ENCODE measurements around the gene GOLPH3.
"Not testable (repeated sequence)": the region's sequence is repeated elsewhere in the genome, so short reads cannot be mapped to it uniquely, and the experiment has no call there.

The GOLPH3 gene

DNA sequence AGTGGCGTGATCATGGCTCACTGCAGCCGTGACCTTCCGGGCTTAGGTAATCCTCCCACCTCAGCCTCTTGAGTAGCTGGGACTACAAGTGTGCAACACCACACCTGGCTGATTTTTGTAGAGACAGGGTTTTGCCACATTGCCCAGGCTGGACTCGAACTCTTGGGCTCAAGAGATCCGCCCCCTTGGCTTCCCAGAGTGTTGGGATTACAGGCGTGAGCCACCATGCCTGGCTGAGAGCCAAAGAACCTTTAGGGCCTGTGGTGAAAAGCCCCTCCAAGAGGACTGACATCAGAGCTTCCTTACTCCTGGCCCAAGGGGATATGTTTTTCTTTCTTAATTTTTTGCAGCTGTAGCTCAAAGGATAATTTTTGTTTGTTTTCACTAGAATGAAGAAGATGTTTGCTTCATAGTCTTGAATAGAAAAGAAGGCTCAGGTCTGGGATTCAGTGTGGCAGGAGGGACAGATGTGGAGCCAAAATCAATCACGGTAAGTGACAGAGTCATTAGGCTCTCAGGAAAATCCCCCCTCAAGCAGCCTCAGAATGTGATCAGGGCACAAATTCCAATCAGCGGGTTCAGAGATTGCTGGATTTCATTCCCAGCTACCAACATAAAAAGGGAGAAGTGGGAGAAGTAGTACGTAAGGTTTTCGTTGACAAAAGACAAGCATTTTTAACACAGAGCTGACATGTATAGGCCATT, 77.1 kb downstream of the GOLPH3 start:
- DNase-seq: no peak

DNA sequence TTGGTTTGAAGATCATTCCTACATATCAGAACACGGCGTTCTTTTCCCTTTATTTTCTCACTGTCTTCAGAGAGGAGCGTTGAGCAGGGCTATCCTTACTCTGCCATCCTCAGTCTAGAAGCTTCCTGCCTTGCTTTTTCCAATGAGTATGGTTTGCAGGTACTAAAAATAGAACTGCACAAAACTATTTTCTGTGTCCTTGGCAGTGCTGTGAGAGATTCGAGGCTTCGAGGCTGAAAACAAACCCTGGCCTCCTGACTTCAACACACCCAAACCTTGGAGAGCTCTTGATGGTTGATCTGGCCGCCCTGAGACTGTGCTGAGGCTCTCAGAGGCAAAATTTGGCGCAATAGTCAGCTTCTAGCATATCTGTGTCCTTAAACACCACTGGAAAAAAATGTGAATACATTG, 78.9 kb downstream of the GOLPH3 start:
- no peak for DNase-seq

DNA sequence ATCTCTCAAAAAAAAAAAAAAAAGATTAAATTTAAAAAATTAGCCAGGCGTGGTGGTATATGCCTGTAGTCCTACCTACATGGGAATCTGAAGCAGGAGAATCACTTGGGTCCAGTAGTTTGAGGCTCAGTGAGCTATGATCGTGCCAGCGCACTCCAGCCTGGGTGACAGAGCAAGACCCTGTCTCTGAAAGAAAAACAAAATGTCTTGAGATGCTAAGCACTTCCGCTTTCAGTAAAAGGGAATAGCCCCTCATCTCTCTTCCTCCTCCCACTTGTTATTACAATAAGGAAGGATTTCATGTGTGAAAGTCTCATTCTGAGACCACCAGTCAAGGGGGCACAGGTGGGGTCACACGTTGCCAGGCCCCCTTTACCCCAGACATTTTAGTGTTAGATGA, 79.4 kb downstream of the GOLPH3 start:
- DNase-seq: no peak

DNA sequence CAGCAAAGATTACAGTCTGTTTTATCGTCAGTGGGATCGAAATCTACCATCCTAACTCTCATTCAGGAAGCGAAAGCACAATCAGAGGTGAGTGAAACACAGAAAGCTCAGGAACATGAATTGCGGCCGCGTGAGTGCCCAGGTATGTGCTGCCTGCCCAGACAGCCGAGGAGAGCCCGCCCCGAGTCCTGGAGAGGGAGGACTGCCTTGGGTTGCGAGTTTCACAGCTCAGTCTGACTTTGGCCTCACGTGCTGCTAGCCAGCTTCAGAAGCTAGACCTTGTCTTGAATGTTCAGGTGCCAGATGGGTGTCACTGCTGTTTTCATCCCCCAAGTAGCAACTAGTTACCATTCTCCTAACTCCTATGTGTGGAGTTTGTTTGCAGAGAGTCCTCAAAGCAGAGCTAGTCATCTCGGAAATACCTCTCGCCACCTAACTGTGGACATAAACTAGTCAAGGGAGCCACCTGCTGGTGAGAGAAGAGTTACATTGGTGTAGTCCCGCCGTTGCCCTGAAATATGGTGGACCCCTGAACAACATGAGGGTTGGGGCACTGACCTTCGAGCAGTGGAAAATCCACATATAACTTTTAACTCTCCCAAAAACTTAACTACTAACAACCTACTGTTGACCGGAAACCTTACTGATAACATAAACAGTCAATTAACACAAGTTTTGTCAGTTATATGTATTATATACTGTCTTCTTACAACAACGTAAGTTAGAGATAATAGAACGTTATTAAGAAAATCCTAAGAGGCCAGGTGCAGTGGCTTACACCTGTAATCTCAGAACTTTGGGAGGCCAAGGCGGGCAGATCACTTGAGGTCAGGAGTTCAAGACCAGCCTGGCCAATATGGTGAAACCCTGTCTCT, 80.9 kb downstream of the GOLPH3 start:
- DNase-seq: peak; percentile 63

DNA sequence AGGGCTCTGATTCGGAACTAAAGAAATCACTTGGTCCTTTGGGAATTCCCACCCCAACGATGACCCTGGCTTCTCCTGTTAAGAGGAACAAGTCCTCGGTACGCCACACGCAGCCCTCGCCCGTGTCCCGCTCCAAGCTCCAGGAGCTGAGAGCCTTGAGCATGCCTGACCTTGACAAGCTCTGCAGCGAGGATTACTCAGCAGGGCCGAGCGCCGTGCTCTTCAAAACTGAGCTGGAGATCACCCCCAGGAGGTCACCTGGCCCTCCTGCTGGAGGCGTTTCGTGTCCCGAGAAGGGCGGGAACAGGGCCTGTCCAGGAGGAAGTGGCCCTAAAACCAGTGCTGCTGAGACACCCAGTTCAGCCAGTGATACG, 83.4 kb downstream of the GOLPH3 start:
- DNase-seq: no peak

DNA sequence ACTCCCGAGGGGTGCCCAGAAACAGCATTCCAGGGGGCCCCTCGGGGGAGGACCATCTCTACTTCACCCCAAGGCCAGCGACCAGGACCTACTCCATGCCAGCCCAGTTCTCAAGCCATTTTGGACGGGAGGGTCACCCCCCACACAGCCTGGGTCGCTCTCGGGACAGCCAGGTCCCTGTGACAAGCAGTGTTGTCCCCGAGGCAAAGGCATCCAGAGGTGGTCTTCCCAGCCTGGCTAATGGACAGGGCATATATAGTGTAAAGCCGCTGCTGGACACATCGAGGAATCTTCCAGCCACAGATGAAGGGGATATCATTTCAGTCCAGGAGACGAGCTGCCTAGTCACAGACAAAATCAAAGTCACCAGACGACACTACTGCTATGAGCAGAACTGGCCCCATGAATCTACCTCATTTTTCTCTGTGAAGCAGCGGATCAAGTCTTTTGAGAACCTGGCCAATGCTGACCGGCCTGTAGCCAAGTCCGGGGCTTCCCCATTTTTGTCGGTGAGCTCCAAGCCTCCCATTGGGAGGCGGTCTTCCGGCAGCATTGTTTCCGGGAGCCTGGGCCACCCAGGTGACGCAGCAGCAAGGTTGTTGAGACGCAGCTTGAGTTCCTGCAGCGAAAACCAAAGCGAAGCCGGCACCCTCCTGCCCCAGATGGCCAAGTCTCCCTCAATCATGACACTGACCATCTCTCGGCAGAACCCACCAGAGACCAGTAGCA, 83.9 kb downstream of the GOLPH3 start:
- DNase-seq: no peak

DNA sequence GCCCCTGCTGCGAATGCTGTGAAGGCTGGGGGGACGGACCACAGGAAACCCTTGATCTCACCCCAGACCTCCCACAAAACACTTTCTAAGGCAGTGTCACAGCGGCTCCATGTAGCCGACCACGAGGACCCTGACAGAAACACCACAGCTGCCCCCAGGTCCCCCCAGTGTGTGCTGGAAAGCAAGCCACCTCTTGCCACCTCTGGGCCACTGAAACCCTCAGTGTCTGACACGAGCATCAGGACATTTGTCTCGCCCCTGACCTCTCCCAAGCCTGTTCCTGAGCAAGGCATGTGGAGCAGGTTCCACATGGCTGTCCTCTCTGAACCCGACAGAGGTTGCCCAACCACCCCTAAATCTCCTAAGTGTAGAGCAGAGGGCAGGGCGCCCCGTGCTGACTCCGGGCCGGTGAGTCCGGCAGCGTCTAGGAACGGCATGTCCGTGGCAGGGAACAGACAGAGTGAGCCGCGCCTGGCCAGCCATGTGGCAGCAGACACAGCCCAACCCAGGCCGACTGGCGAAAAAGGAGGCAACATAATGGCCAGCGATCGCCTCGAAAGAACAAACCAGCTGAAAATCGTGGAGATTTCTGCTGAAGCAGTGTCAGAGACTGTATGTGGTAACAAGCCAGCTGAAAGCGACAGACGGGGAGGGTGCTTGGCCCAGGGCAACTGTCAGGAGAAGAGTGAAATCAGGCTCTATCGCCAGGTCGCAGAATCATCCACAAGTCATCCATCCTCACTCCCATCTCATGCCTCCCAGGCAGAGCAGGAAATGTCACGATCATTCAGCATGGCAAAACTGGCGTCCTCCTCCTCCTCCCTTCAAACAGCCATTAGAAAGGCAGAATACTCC, 84.7 kb downstream of the GOLPH3 start:
- DNase-seq: no peak

DNA sequence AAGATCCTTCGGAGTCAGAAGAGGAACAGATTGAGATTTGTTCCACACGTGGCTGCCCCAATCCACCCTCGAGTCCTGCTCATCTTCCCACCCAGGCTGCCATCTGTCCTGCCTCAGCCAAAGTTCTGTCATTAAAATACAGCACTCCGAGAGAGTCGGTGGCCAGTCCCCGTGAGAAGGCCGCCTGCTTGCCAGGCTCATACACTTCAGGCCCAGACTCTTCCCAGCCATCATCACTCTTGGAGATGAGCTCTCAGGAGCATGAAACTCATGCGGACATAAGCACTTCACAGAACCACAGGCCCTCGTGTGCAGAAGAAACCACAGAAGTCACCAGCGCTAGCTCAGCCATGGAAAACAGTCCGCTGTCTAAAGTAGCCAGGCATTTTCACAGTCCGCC, 85.9 kb downstream of the GOLPH3 start:
- no peak for DNase-seq

DNA sequence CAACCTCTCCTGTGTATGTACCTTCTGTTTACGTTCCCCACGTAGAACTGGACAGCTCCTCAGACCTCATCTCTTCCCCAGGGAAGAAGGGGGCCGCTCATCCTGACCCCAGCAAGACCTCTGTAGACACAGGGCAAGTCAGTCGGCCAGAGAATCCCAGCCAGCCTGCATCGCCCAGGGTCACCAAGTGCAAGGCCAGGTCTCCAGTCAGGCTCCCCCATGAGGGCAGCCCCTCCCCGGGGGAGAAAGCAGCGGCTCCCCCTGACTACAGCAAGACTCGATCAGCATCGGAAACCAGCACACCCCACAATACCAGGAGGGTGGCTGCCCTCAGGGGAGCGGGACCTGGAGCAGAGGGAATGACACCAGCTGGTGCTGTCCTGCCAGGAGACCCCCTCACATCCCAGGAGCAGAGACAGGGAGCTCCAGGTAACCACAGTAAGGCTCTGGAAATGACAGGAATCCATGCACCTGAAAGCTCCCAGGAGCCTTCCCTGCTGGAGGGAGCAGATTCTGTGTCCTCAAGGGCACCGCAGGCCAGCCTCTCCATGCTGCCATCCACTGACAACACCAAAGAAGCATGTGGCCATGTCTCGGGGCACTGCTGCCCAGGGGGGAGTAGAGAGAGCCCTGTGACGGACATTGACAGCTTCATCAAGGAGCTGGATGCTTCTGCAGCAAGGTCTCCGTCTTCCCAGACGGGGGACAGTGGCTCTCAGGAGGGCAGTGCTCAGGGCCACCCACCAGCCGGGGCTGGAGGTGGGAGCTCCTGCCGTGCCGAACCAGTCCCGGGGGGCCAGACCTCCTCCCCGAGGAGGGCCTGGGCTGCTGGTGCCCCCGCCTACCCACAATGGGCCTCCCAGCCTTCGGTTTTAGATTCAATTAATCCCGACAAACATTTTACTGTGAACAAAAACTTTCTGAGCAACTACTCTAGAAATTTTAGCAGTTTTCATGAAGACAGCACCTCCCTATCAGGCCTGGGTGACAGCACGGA, 86.7 kb downstream of the GOLPH3 start:
- no peak for DNase-seq

DNA sequence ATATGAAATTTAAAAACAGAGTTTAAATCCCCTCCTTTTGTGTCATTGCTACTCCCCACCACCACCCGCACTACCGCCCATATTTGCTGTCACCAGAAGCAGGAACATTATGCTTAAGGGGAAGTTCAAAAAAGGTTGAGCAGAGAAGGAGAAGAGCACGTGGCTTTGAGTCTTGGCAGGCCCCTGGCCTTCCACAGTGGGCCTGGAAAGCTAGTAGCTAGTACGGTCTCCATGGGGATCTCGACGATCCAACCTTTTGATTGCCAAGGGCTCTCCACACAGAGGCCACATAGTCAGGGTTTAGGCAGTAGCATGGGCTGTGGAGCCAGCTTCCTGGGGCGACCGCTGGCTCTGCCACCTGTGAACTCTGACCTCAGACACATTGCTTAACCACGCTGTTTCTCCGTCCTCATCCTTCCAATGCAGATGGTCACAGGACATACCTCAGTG, 90.1 kb downstream of the GOLPH3 start:
- no peak for DNase-seq

DNA sequence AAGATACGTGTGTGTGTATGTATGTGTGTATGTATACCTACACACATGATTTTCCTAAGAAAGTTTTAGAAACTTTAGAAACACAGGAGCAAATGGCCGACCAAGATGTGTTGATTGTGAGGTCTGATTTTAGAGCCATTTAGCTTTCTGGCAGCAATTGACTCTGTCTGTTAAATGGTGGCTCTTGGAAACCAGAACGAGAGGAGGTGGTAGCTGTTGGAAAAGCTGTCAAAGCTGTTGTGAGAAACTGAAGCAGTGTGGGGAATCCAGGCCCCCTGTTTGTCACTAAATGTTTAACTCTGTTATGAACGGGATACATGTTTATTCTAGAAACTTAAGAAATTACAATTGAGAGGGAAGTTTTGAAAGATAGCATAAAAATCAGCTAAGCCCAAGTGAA, 91.4 kb downstream of the GOLPH3 start:
- no peak for DNase-seq

DNA sequence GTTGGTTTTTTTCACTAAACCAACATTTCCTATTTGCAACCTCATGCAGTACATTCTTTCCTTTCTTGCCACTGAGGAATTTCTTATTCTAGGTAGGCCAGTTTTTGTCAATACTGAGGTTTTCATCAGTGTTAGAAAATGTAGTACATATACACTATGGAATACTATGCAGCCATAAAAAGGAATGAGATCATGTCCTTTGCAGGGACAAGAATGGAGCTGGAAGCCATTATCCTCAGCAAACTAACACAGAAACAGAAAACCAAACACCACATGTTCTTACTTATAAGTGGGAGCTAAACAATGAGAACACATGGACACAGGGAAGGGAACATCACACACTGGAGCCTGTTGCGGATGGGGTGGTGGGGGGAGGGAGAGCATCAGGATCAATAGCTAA, 93.6 kb downstream of the GOLPH3 start:
- DNase-seq: not testable (repeated sequence)

DNA sequence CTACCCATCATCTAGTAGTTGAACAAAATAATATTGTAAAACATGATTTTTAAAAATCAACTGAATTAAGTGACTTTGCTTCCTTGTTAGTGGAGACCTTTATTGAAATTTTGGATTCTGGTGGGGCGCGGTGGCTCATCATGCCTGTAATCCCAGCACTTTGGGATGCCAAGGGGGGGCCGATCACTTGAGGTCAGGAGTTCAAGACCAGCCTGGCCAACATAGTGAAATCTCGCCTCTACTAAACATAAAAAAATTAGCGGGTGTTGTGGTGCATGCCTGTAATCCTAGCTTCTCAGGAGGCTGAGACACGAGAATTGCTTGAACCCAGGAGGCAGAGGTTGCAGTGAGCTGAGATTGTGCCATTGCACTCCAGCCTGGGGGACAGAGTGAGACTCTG, 95.3 kb downstream of the GOLPH3 start:
- DNase-seq: not testable (repeated sequence)

DNA sequence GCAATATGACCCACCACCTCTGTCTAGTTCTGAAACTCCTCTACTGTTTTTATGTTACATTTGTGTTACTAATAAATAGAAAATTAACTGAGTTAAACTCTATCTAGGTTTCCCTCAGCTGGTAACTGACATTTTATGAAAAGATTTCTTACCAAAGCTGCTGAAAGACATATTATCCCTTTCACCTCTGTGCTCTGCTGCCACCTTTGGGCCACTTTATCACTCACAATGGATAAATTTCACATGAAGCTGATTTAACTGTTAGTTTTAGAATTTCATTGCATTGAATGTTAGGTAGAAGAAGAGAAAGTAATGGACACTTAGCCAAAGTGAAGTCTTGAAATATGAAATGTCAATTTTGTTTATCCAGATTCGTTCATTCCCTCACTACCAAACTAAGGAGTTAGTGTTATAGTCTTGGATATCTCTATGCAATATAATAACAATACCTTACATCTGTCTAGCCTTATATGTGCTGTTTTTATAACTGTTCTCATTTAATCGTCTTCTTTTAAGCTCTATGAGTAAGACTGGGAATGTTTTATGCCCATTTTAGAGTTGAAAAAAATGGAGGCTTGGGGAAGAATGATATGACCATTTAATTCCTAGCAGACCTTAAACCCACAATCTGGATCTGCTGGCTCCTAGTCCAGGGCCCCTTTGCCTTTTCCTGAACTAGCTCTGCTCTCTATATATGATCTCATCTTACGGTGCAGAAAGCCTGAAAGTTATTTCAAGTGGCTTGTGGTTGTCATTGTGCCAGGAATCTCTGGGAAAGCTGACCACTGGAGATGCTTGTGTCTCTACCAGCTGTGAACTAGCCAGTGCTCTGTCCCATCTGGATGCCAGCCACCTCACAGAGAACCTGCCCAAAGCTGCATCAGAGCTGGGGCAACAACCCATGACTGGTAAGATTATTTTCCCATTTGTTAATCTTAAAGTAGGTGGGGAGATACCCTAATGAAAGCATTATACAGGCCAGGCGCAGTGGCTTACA, 97.1 kb downstream of the GOLPH3 start:
- peak; percentile 43 for DNase-seq
